Fibroblast of mammary gland (primary cell): ENCODE measurements around the gene ELMOD1.
A peak's percentile ranks its signal among the peaks of the same experiment; 100 is the strongest.

Experiments used
- DNase-seq: peaks from one replicate; pipeline ENCODE4 v3.0.0-alpha.2; 2010; ENCODE audit warnings: low read depth
- H3K4me3 ChIP-seq: 2 replicates; pipeline ENCODE4 v1.5.1; 2011; ENCODE audit warnings: low read depth, mild to moderate bottlenecking, low read length, moderate library complexity; ENCODE audit not compliant: control insufficient read depth
- CTCF ChIP-seq: conservative IDR thresholded peaks from 2 replicates; pipeline ENCODE4 v1.5.1; 2011; ENCODE audit warnings: low read depth, low read length, inconsistent platforms; ENCODE audit not compliant: control insufficient read depth, insufficient read depth

Gene ELMOD1

GRCh38 chr11:107561688-107562087 lies 29.3 kb upstream of the ELMOD1 start:
- TF ChIP-seq CTCF: no peak
- DNase-seq: peak; percentile 90
- no peak overlapping the region for H3K4me3 ChIP-seq

- peak; percentile 92 for DNase-seq
- H3K4me3 ChIP-seq: no peak overlapping the region
- no peak for TF ChIP-seq CTCF
Observed at GRCh38 chr11:107562647-107563208, 28.2 kb upstream of the ELMOD1 start.

DNA sequence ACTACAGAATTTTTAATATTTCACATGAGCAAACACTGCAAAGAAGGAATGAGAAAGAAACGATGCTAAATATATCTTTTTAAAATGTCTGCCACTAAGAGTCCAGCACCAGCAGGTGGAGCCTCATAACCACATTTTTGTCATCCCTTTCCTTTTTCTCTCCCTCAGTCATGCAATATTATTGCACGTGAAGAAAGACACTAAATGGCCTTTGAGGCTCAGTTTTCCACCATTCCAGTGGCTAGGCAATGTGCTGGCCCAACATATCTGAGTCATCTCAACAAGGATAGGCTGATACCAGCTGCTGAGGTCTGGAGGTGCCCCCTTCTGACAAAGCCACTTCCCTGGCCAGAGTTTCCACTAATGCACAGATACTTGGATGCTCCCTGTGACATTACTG lies 27.2 kb upstream of the ELMOD1 start:
- H3K4me3 ChIP-seq: no peak overlapping the region
- TF ChIP-seq CTCF: peak; percentile 69
- DNase-seq: peak; percentile 71

- TF ChIP-seq CTCF: no peak
- H3K4me3 ChIP-seq: peak overlapping the region; percentile 99
- no peak for DNase-seq
Observed at GRCh38 chr11:107564877-107565218, 26.1 kb upstream of the ELMOD1 start.

DNA sequence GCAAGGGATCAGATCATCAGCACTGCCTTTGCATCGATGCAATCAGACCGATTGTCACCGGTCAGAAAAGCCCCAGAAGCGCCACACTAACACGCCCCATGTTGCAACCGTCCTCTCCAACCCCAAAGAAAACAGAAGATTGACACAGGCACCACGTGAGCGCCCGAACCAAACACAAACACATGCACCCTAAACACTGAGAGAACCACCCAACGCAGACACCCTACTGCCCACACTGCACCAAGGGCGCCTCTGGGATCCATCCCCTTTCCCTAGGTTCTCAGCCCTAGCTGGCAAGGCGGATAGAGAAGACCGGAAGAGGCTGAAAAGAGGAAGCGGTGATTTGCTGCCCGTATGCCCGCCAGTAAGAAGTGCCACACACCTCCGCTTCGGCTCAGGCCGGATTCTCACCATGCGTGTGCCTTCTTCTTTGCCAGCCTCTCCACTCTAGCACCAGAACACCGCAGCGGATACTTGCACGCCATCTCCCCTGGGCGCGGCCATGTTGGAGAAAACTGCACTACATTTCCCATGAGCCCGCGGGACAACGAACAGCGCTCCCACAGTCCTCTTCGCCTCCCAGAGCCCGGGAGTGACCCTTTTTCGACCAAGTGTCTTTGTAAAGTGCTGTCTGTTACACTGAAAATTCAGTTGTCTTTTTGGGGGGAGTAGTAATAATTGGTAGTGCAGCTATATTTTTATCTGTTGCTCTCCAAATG lies 25.6 kb upstream of the ELMOD1 start, which contains the start of gene ALKBH8:
Gene ALKBH8 (minus strand): TSS at position 517 of the 719 bp plus-strand sequence. CDS start 4,842 bp downstream, outside the sequence.
- no peak for TF ChIP-seq CTCF
- H3K4me3 ChIP-seq: peak within 1 kb of the TSS; percentile 99
- DNase-seq: peak; percentile 56

DNA sequence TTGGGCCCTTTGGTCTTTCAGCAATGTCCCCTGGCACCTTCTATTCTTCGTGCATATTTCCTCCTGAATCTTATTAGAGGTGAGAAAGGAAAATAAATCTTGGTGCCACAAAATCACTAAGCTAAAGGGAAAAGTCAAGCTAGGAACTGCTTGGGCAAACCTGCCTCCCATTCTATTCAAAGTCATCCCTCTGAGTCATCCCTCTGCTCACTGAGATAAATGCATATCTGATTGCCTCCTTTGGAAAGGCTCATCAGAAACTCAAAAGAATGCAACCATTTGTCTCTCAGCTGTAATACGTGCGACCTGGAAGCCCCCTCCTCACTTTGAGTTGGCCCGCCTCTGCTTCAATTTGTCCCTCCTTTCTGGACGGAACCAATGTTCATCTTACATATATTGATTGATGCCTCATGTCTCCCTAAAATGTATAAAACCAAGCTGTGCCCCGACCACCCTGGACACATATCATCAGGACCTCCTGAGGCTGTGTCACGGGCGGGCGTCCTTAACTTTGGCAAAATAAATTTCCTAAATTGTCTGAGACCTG lies 24.9 kb upstream of the ELMOD1 start:
- H3K4me3 ChIP-seq: peak overlapping the region; percentile 99
- DNase-seq: peak; percentile 27

- TF ChIP-seq CTCF: no peak
- no peak for DNase-seq
- no peak overlapping the region for H3K4me3 ChIP-seq
Observed at GRCh38 chr11:107566569-107566968, 24.4 kb upstream of the ELMOD1 start.
